H9 (cell line): ENCODE results near the gene CLK4. TPM values are rescaled to one million over a fixed set of nuclear protein-coding genes. Genes with fewer than 3 reads are reported as not detected.

Source experiments
- DNase-seq: peaks from one replicate; pipeline ENCODE4 v3.0.0-alpha.2; 2017
- H2AFZ ChIP-seq: one replicate; pipeline ENCODE4 v1.6.1; 2013; ENCODE audit warnings: mild to moderate bottlenecking, low read length, control low read depth, moderate library complexity
- H2AK5ac ChIP-seq: 2 replicates; pipeline ENCODE4 v1.6.1; 2013; ENCODE audit warnings: low read length, control low read depth, mixed read lengths; ENCODE audit not compliant: insufficient read length
- H2BK120ac ChIP-seq: one replicate; pipeline ENCODE4 v1.6.1; 2013; ENCODE audit warnings: low read depth, mild to moderate bottlenecking, low read length, control low read depth, inconsistent platforms; ENCODE audit not compliant: poor library complexity, severe bottlenecking
- H2BK12ac ChIP-seq: 2 replicates; pipeline ENCODE4 v1.6.1; 2013; ENCODE audit warnings: low read length, control low read depth, mixed read lengths, low read depth; ENCODE audit not compliant: insufficient read length
- H2BK15ac ChIP-seq: 2 replicates; pipeline ENCODE4 v1.6.1; 2013; ENCODE audit warnings: low read depth, low read length, control low read depth
- H2BK20ac ChIP-seq: one replicate; pipeline ENCODE4 v1.6.1; 2013; ENCODE audit warnings: low read depth, mild to moderate bottlenecking, low read length, control low read depth, inconsistent platforms; ENCODE audit not compliant: poor library complexity, severe bottlenecking
- H2BK5ac ChIP-seq: 2 replicates; pipeline ENCODE4 v1.6.1; 2013; ENCODE audit warnings: low read length, control low read depth, mixed read lengths; ENCODE audit not compliant: insufficient read length
- H3K14ac ChIP-seq: 2 replicates; pipeline ENCODE4 v1.6.1; 2013; ENCODE audit warnings: low read length, control low read depth; ENCODE audit not compliant: insufficient read depth
- H3K18ac ChIP-seq: 2 replicates; pipeline ENCODE4 v1.6.1; 2013; ENCODE audit warnings: low read depth, mild to moderate bottlenecking, mixed read lengths, low read length, control low read depth; ENCODE audit not compliant: insufficient read length
- H3K23ac ChIP-seq: 2 replicates; pipeline ENCODE4 v1.6.1; 2013; ENCODE audit warnings: low read length, control low read depth, mixed read lengths, low read depth; ENCODE audit not compliant: insufficient read length
- H3K23me2 ChIP-seq: 2 replicates; pipeline ENCODE4 v1.6.1; 2013; ENCODE audit warnings: low read depth, mild to moderate bottlenecking, mixed read lengths, low read length, control low read depth; ENCODE audit not compliant: insufficient read length, poor library complexity, severe bottlenecking
- H3K27ac ChIP-seq: 2 replicates; pipeline ENCODE4 v1.5.1; 2013; ENCODE audit warnings: low read length, control low read depth, mixed read lengths, low read depth; ENCODE audit not compliant: insufficient read length
- H3K27me3 ChIP-seq: 2 replicates; pipeline ENCODE4 v1.6.1; 2013; ENCODE audit warnings: low read length, control low read depth, inconsistent platforms; ENCODE audit not compliant: insufficient read depth
- H3K4ac ChIP-seq: 2 replicates; pipeline ENCODE4 v1.6.1; 2013; ENCODE audit warnings: low read depth, mild to moderate bottlenecking, control low read depth, inconsistent platforms, low read length, moderate library complexity
- H3K4me1 ChIP-seq: 2 replicates; pipeline ENCODE4 v1.6.1; 2013; ENCODE audit warnings: low read length, control low read depth, inconsistent platforms; ENCODE audit not compliant: insufficient read depth
- H3K4me2 ChIP-seq: 2 replicates; pipeline ENCODE4 v1.6.1; 2013; ENCODE audit warnings: low read length, control low read depth, mixed read lengths; ENCODE audit not compliant: insufficient read length, insufficient read depth
- H3K56ac ChIP-seq: 2 replicates; pipeline ENCODE4 v1.6.1; 2013; ENCODE audit warnings: low read depth, mild to moderate bottlenecking, mixed read lengths, low read length, control low read depth; ENCODE audit not compliant: insufficient read length
- H3K79me1 ChIP-seq: 2 replicates; pipeline ENCODE4 v1.6.1; 2013; ENCODE audit warnings: low read depth, mild to moderate bottlenecking, moderate library complexity, low read length, control low read depth, inconsistent platforms; ENCODE audit not compliant: insufficient read depth, poor library complexity, severe bottlenecking
- H3K79me2 ChIP-seq: 2 replicates; pipeline ENCODE4 v1.6.1; 2013; ENCODE audit warnings: low read length, control low read depth, inconsistent platforms; ENCODE audit not compliant: insufficient read depth
- H3K9ac ChIP-seq: 2 replicates; pipeline ENCODE4 v1.6.1; 2013; ENCODE audit warnings: low read length, control low read depth, mixed read lengths; ENCODE audit not compliant: insufficient read length; ENCODE audit errors: extremely low read depth
- H3K9me3 ChIP-seq: one replicate; pipeline ENCODE4 v1.6.1; 2013; ENCODE audit warnings: low read depth, low read length, inconsistent platforms; ENCODE audit not compliant: control insufficient read depth
- H3T11ph ChIP-seq: one replicate; pipeline ENCODE4 v1.6.1; 2013; ENCODE audit warnings: mild to moderate bottlenecking, low read length, control low read depth, inconsistent platforms
- H4K20me1 ChIP-seq: one replicate; pipeline ENCODE4 v1.6.1; 2013; ENCODE audit not compliant: control insufficient read depth, insufficient read length, insufficient read depth
- H4K5ac ChIP-seq: 2 replicates; pipeline ENCODE4 v1.6.1; 2013; ENCODE audit warnings: low read depth, mild to moderate bottlenecking, mixed read lengths, low read length, control low read depth; ENCODE audit not compliant: insufficient read length
- H4K8ac ChIP-seq: replicated peaks from 2 replicates; pipeline ENCODE4 v1.6.1; 2013; ENCODE audit warnings: low read length, control low read depth, mixed read lengths, low read depth; ENCODE audit not compliant: insufficient read length
- H4K91ac ChIP-seq: 2 replicates; pipeline ENCODE4 v1.6.1; 2013; ENCODE audit warnings: low read depth, mild to moderate bottlenecking, moderate library complexity, mixed read lengths, low read length, control low read depth; ENCODE audit not compliant: insufficient read length
- H3K27ac Mint-ChIP-seq, 3 experiments: 2 replicates in 2 of 3; 3 replicates in 1 of 3; pipeline ENCODE4 v1.8.0; 2020 to 2021; ENCODE audit warnings: mixed read lengths in 3 of 3, mild to moderate bottlenecking in 1 of 3, moderate library complexity in 1 of 3
- H3K27me3 Mint-ChIP-seq: 2 replicates; pipeline ENCODE4 v1.8.0; 2021; ENCODE audit warnings: low read depth, mild to moderate bottlenecking, moderate library complexity, mixed read lengths
- H3K36me3 Mint-ChIP-seq, 3 experiments: 2 replicates in 2 of 3; 3 replicates in 1 of 3; pipeline ENCODE4 v1.8.0; 2020 to 2021; ENCODE audit warnings: low read depth in 3 of 3, mixed read lengths in 3 of 3; ENCODE audit not compliant: insufficient read depth in 1 of 3
- H3K4me1 Mint-ChIP-seq, 2 experiments: 2 replicates each; pipeline ENCODE4 v1.8.0; 2020; ENCODE audit warnings: mixed read lengths in 2 of 2
- H3K4me3 Mint-ChIP-seq, 2 experiments: 2 replicates in 1 of 2; 3 replicates in 1 of 2; pipeline ENCODE4 v1.8.0; 2020 to 2021; ENCODE audit warnings: mild to moderate bottlenecking in 2 of 2, mixed read lengths in 2 of 2, moderate library complexity in 1 of 2
- H3K9me3 Mint-ChIP-seq, 2 experiments: 2 replicates in 1 of 2; 3 replicates in 1 of 2; pipeline ENCODE4 v1.8.0; 2020; ENCODE audit warnings: mild to moderate bottlenecking in 2 of 2, mixed read lengths in 2 of 2, moderate library complexity in 1 of 2
- CTCF ChIP-seq: fragments of 200-600 bp; sonication (generic); conservative IDR thresholded peaks from 3 replicates; pipeline ENCODE4 v1.8.0; 2021; ENCODE audit warnings: antibody characterized with exemption, mild to moderate bottlenecking
- WGBS: extraction: QIAGEN DNeasy Blood & Tissue Kit; methylation state at CpG from one replicate; pipeline ENCODE4 v1.1.7; 2013; ENCODE audit warnings: missing lambda C conversion rate, low lambda C conversion rate, mixed read lengths; ENCODE audit not compliant: insufficient read length; ENCODE audit errors: extremely low coverage; 5-methylcytosine and 5-hydroxymethylcytosine counted together
- total RNA-seq: library from RNA; stranded (reverse); gene quantifications from 2 replicates; pipeline ENCODE4 v1.2.1, GENCODE V29; 2021

CLK4 gene
- total RNA-seq, 1 experiment from 2014 or later, result 12.5 TPM

- no peak overlapping the region for H3K27ac Mint-ChIP-seq
- Histone ChIP-seq H2BK15ac (no peak overlapping the region), H2BK20ac (no peak overlapping the region), H3K56ac (no peak overlapping the region), H2BK12ac (no peak overlapping the region), H3K4ac (no peak overlapping the region), H2AK5ac (no peak overlapping the region), H4K8ac (no peak overlapping the region), H3K4me2 (no peak overlapping the region), H2AFZ (no peak overlapping the region), H3K27me3 (no peaks in the 10 kb centered on the region), H3K79me1 (no peaks in the 10 kb centered on the region), H3K9ac (no peak overlapping the region), H3K14ac (no peak overlapping the region), H4K20me1 (no peaks in the 10 kb centered on the region), H2BK120ac (no peak overlapping the region), H3K18ac (no peak overlapping the region), H3T11ph (no peak overlapping the region), H3K23me2 (no peaks in the 10 kb centered on the region), H3K9me3 (no peaks in the 10 kb centered on the region), H3K79me2 (no peaks in the 10 kb centered on the region), H4K5ac (no peak overlapping the region), H4K91ac (no peak overlapping the region), H2BK5ac (no peak overlapping the region), H3K27ac (no peak overlapping the region), H3K4me1 (no peaks in the 10 kb centered on the region), H3K23ac (no peak overlapping the region)
- no peaks in the 10 kb centered on the region; a peak in 2 of 7 replicates for H3K36me3 Mint-ChIP-seq
- H3K4me1 Mint-ChIP-seq, result peaks cover 0 to 2% of the 10 kb centered on the region in 2 experiments; a peak in 1 of 4 replicates
- peaks cover 5 to 20% of the 10 kb centered on the region in 2 experiments for H3K9me3 Mint-ChIP-seq
- peaks cover 12% of the 10 kb centered on the region for H3K27me3 Mint-ChIP-seq
- TF ChIP-seq CTCF, result no peak
- no peak for DNase-seq
- no peak overlapping the region for H3K4me3 Mint-ChIP-seq
- no CpG with 5 or more reads among the region's 1 CpG for WGBS
These were observed 15.6 kb upstream of the CLK4 start for GRCh38 chr5:178642351-178642909.
